ENCODE data around the gene FAM25A.
"Not testable (repeated sequence)": the region's sequence is repeated elsewhere in the genome, so short reads cannot be mapped to it uniquely, and the experiment has no call there.

The FAM25A gene

GRCh38 chr10:86979977-86980448, 40.1 kb upstream of the FAM25A start:
- TF ChIP-seq CTCF (IDR thresholded peaks at IDR 0.05; ENCODE audit: extremely low read depth, missing control alignments): no peak
- no peak for DNase-seq (ENCODE audit: low spot score)

GRCh38 chr10:86981020-86981419, 39.1 kb upstream of the FAM25A start:
- DNase-seq (ENCODE audit: low spot score): not testable (repeated sequence)

- DNase-seq (ENCODE audit: low spot score): no peak
- TF ChIP-seq CTCF (IDR thresholded peaks at IDR 0.05; ENCODE audit: extremely low read depth, missing control alignments): no peak
These were observed 38.4 kb upstream of the FAM25A start for GRCh38 chr10:86981716-86982115.

- not testable (repeated sequence) for DNase-seq (ENCODE audit: low spot score)
These were observed 35.6 kb upstream of the FAM25A start for GRCh38 chr10:86984498-86984897.

GRCh38 chr10:86988520-86988919, 31.6 kb upstream of the FAM25A start:
- no peak for DNase-seq (ENCODE audit: low spot score)
- no peak for TF ChIP-seq CTCF (IDR thresholded peaks at IDR 0.05; ENCODE audit: extremely low read depth, missing control alignments)

GRCh38 chr10:86991362-86991761, 28.7 kb upstream of the FAM25A start:
- not testable (repeated sequence) for DNase-seq (ENCODE audit: low spot score)

GRCh38 chr10:86992456-86992855, 27.6 kb upstream of the FAM25A start:
- no peak for TF ChIP-seq CTCF (IDR thresholded peaks at IDR 0.05; ENCODE audit: extremely low read depth, missing control alignments)
- no peak for DNase-seq (ENCODE audit: low spot score)

GRCh38 chr10:86992929-86993328, 27.2 kb upstream of the FAM25A start:
- DNase-seq (ENCODE audit: low spot score): no peak
- no peak for TF ChIP-seq CTCF (IDR thresholded peaks at IDR 0.05; ENCODE audit: extremely low read depth, missing control alignments)

GRCh38 chr10:86999802-87000403, 20.2 kb upstream of the FAM25A start:
- DNase-seq (ENCODE audit: low spot score): not testable (repeated sequence)

GRCh38 chr10:87000491-87000890, 19.6 kb upstream of the FAM25A start:
- no peak for DNase-seq (ENCODE audit: low spot score)
- TF ChIP-seq CTCF (IDR thresholded peaks at IDR 0.05; ENCODE audit: extremely low read depth, missing control alignments): no peak

- not testable (repeated sequence) for DNase-seq (ENCODE audit: low spot score)
These were observed 13.0 kb upstream of the FAM25A start for GRCh38 chr10:87007124-87007523.

- DNase-seq (ENCODE audit: low spot score): not testable (repeated sequence)
These were observed 12.4 kb upstream of the FAM25A start for GRCh38 chr10:87007674-87008073.

- DNase-seq (ENCODE audit: low spot score): not testable (repeated sequence)
These were observed 11.8 kb upstream of the FAM25A start for GRCh38 chr10:87008303-87008702.

All from GM20000 (cell line).